SK-N-SH (cell line): ENCODE measurements around the gene ZFHX3. TPM values are rescaled to one million over a fixed set of nuclear protein-coding genes. Genes with fewer than 3 reads are reported as not detected.
"Not testable (repeated sequence)": the region's sequence is repeated elsewhere in the genome, so short reads cannot be mapped to it uniquely, and the experiment has no call there.

ENCODE experiments used
- CTCF ChIA-PET: fragments of 300-600, 350-600 bp; formaldehyde crosslinking; extraction: SDS; loops from one replicate; lab custom pipeline; 2021; lab: Yijun Ruan, JAX
- POLR2A ChIA-PET: fragments of 350-600 bp; sonication (Branson Sonifier 250); formaldehyde crosslinking; extraction: SDS; loops from one replicate; lab custom pipeline; 2020; ENCODE audit warnings: antibody characterized with exemption, inconsistent platforms; lab: Yijun Ruan, JAX
- DNase-seq: peaks from one replicate; pipeline ENCODE4 v3.0.0; 2012
- H2AFZ ChIP-seq: fragments of 200-600 bp; sonication (generic); 2 replicates; pipeline ENCODE4 v1.8.1; 2016; ENCODE audit warnings: antibody characterized with exemption, mild to moderate bottlenecking, low read depth
- H3F3A ChIP-seq: fragments of 200-600 bp; sonication (generic); replicated peaks from 2 replicates; pipeline ENCODE3; 2016; ENCODE audit warnings: antibody characterized with exemption, mild to moderate bottlenecking; ENCODE audit not compliant: insufficient read depth
- H3K27ac ChIP-seq, 2 experiments: fragments of 200-500 bp in 1 of 2; fragments of 200-600 bp in 1 of 2; sonication (Bioruptor generic) in 1 of 2; sonication (generic), shearing (Covaris generic) in 1 of 2; 2 replicates each; pipeline versions ENCODE4 v1.5.1 to v1.6.1; 2014 to 2016; ENCODE audit warnings: low read depth in 2 of 2, inconsistent platforms in 1 of 2, low read length in 1 of 2, mild to moderate bottlenecking in 1 of 2, mixed read lengths in 1 of 2
- H3K27me3 ChIP-seq: fragments of 200-600 bp; sonication (generic), shearing (Covaris generic); 2 replicates; pipeline ENCODE4 v1.6.1; 2016; ENCODE audit warnings: mixed run types; ENCODE audit not compliant: insufficient read depth
- H3K36me3 ChIP-seq, 2 experiments: fragments of 200-500 bp in 1 of 2; fragments of 200-600 bp in 1 of 2; sonication (Bioruptor generic) in 1 of 2; sonication (generic) in 1 of 2; replicated peaks in 1 of 2; 2 replicates each; pipeline versions ENCODE3 to v1.5.1; 2014 to 2016; ENCODE audit warnings: low read length in 1 of 2, mild to moderate bottlenecking in 1 of 2; ENCODE audit not compliant: insufficient read depth in 2 of 2, control insufficient read depth in 1 of 2
- H3K4me1 ChIP-seq, 2 experiments: fragments of 200-500 bp in 1 of 2; fragments of 200-600 bp in 1 of 2; sonication (Bioruptor generic) in 1 of 2; sonication (generic), shearing (Covaris generic) in 1 of 2; 2 replicates each; pipeline versions ENCODE4 v1.5.1 to v1.6.1; 2014 to 2016; ENCODE audit warnings: low read depth in 1 of 2, low read length in 1 of 2, mixed run types in 1 of 2; ENCODE audit not compliant: insufficient read depth in 2 of 2, control insufficient read depth in 1 of 2
- H3K4me2 ChIP-seq: fragments of 200-600 bp; sonication (generic), shearing (Covaris generic); 2 replicates; pipeline ENCODE4 v1.6.1; 2017; ENCODE audit warnings: mixed run types
- H3K4me3 ChIP-seq, 2 experiments: fragments of 200-500 bp in 1 of 2; fragments of 200-600 bp in 1 of 2; sonication (Bioruptor generic) in 1 of 2; sonication (generic), shearing (Covaris generic) in 1 of 2; 2 replicates each; pipeline versions ENCODE4 v1.5.1 to v1.8.1; 2014 to 2016; ENCODE audit warnings: low read depth in 2 of 2, inconsistent platforms in 1 of 2, low read length in 1 of 2, mild to moderate bottlenecking in 1 of 2, mixed read lengths in 1 of 2, moderate library complexity in 1 of 2
- H3K79me2 ChIP-seq: fragments of 200-600 bp; sonication (generic); 2 replicates; pipeline ENCODE4 v1.8.1; 2017; ENCODE audit warnings: mild to moderate bottlenecking; ENCODE audit not compliant: insufficient read depth
- H3K9ac ChIP-seq: fragments of 200-600 bp; sonication (generic); 2 replicates; pipeline ENCODE4 v1.6.1; 2017; ENCODE audit warnings: mixed run types
- H3K9me2 ChIP-seq: fragments of 200-600 bp; sonication (generic); 2 replicates; pipeline ENCODE4 v1.6.1; 2017; ENCODE audit warnings: mixed run types
- H3K9me3 ChIP-seq: fragments of 200-600 bp; sonication (generic); 2 replicates; pipeline ENCODE4 v1.6.1; 2017; ENCODE audit warnings: mixed run types, mild to moderate bottlenecking, moderate library complexity
- H4K20me1 ChIP-seq: fragments of 200-600 bp; sonication (generic); 2 replicates; pipeline ENCODE4 v1.6.1; 2017; ENCODE audit warnings: mild to moderate bottlenecking, mixed run types; ENCODE audit not compliant: insufficient read depth
- RCOR1 ChIP-seq: fragments of 150-350 bp; IDR thresholded peaks from 2 replicates; pipeline ENCODE4 v1.6.1; 2017; ENCODE audit warnings: antibody characterized with exemption, low read length
- RFX5 ChIP-seq: IDR thresholded peaks from 2 replicates; pipeline ENCODE4 v1.6.1; 2012; ENCODE audit warnings: mild to moderate bottlenecking, improper control_type of control experiment, low read length
- YY1 ChIP-seq: IDR thresholded peaks from 2 replicates; pipeline ENCODE4 v1.4.0; 2012; ENCODE audit warnings: low read depth, mild to moderate bottlenecking
- ZBTB33 ChIP-seq: IDR thresholded peaks from 2 replicates; pipeline ENCODE4 v1.4.0; 2012; ENCODE audit warnings: low read depth, borderline replicate concordance
- WGBS: methylation state at CpG from one replicate; pipeline ENCODE4 v1.1.6; 2017; ENCODE audit warnings: low lambda C conversion rate; 5-methylcytosine and 5-hydroxymethylcytosine counted together
- polyA plus RNA-seq, 3 experiments: library from polyadenylated mRNA; depleted of rRNA; stranded (reverse); fragments of >200 nt; gene quantifications; 2 replicates each; pipeline ENCODE4 v1.2.3, GENCODE V29; 2012
- TF ChIP-seq, protein P1 (sequence below): fragments of 150-350 bp; IDR thresholded peaks from 2 replicates; pipeline ENCODE4 v1.6.1; 2016; ENCODE audit warnings: mild to moderate bottlenecking, low read depth, low read length

Gene ZFHX3
- polyA plus RNA-seq, 1 of the 3 experiments (the other 2 are of a cell fraction): 2.0 TPM

DNA sequence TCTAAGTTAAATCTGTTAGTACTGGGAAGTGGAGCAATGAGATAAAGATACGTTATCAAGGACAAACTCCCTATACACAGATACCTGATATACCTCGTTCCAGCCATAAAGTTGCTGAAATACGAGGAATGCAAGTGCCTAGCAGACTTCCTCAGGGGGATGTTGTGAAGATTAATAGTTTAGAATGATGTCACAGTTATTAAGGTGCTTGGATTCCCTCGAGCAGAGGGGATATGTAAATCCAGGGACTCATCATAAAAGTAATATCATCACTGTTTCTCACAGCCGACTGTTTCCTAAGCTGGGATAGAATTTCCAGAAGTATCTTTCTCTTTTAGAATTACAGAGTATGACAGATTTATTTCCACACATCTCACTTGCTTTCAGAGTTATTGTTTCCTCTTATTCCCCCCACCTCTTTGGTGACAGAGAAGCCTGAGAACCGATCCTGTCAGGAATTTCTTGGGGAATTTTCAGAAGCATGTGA, 28.4 kb upstream of the ZFHX3 start (continued):
- TF ChIP-seq ZBTB33 (no peak), YY1 (no peak), RFX5 (no peak)
- TF ChIP-seq, protein P1, sequence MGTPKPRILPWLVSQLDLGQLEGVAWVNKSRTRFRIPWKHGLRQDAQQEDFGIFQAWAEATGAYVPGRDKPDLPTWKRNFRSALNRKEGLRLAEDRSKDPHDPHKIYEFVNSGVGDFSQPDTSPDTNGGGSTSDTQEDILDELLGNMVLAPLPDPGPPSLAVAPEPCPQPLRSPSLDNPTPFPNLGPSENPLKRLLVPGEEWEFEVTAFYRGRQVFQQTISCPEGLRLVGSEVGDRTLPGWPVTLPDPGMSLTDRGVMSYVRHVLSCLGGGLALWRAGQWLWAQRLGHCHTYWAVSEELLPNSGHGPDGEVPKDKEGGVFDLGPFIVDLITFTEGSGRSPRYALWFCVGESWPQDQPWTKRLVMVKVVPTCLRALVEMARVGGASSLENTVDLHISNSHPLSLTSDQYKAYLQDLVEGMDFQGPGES: no peak

DNA sequence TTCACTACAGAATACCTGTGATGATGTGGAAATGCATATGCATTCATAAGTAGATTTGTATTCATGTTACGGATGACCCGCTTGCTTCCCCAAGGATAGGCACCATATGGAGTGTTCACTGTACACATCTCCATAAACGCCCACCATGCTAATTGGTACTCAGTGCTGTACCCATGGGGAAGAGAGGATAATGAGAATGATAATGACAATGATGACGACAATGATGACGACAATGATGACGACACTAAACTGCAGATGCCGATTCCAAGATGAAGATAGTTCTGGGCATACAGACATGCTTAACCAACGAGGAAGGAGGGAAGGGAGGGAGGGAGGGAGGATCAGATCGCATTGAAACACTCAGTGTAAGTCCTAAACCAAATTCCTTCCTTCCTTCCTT, 26.5 kb upstream of the ZFHX3 start:
- H3K27me3 ChIP-seq: no peaks in the 10 kb centered on the region
- POLR2A ChIA-PET: no interaction called here
- peaks cover 16% of the 10 kb centered on the region in 2 experiments for H3K4me1 ChIP-seq
- H3K9ac ChIP-seq: no peak overlapping the region
- H3K4me3 ChIP-seq: no peak overlapping the region
- H3K36me3 ChIP-seq: no peaks in the 10 kb centered on the region
- CTCF ChIA-PET: interaction anchor here (1.3 kb wide), 1 partner anchor 122 kb away, joined by 3 read pairs; no protein-coding TSS in a partner anchor
- H3K79me2 ChIP-seq: no peaks in the 10 kb centered on the region
- WGBS: 92% methylated on average over 9 of the region's 9 CpGs
- no peak for TF ChIP-seq RCOR1
- H3K4me2 ChIP-seq: no peak overlapping the region
- H2AFZ ChIP-seq: no peak overlapping the region
- no peak for DNase-seq
- no peaks in the 10 kb centered on the region for H3K9me2 ChIP-seq
- H3K9me3 ChIP-seq: no peaks in the 10 kb centered on the region
- no peak overlapping the region for H3K27ac ChIP-seq
- H4K20me1 ChIP-seq: no peaks in the 10 kb centered on the region
- peaks cover 10% of the 10 kb centered on the region for H3F3A ChIP-seq

- not testable (repeated sequence) for DNase-seq, H3K9ac ChIP-seq, H3K36me3 ChIP-seq, H2AFZ ChIP-seq, H4K20me1 ChIP-seq, H3K79me2 ChIP-seq, H3K9me3 ChIP-seq, H3K27me3 ChIP-seq, H3K4me3 ChIP-seq, H3K9me2 ChIP-seq
- peak overlapping the region in 1 of 2 experiments; percentile 95; a peak in 2 of 4 replicates for H3K27ac ChIP-seq
- WGBS: 94% methylated on average over 9 of the region's 9 CpGs
- peaks cover 31% of the 10 kb centered on the region for H3F3A ChIP-seq
- H3K4me2 ChIP-seq: peak overlapping the region; percentile 64; the same call in 1 of the 2 replicates
- ChIA-PET POLR2A (interaction anchor here (0.9 to 1.3 kb wide), 4 partner anchors 10 to 110 kb away, joined by 3 to 7 read pairs (median 4); no protein-coding TSS in a partner anchor), CTCF (interaction anchor here (1.3 to 1.8 kb wide), 3 partner anchors 10 to 239 kb away, joined by 5 to 6 read pairs (median 5); no protein-coding TSS in a partner anchor)
- H3K4me1 ChIP-seq: peaks cover 23 to 35% of the 10 kb centered on the region in 2 experiments
These were observed 24.1 kb upstream of the ZFHX3 start for GRCh38 chr16:73072051-73072450.
